ENCODE results near the gene GLS. TPM values are rescaled to one million over a fixed set of nuclear protein-coding genes. Genes with fewer than 3 reads are reported as not detected.
"Not testable (repeated sequence)": the region's sequence is repeated elsewhere in the genome, so short reads cannot be mapped to it uniquely, and the experiment has no call there.

The GLS gene
- total and polyA plus RNA-seq, 2 donors (not counting 1 experiment from before 2014, with no cell fraction given) = 123 to 192 TPM

DNA sequence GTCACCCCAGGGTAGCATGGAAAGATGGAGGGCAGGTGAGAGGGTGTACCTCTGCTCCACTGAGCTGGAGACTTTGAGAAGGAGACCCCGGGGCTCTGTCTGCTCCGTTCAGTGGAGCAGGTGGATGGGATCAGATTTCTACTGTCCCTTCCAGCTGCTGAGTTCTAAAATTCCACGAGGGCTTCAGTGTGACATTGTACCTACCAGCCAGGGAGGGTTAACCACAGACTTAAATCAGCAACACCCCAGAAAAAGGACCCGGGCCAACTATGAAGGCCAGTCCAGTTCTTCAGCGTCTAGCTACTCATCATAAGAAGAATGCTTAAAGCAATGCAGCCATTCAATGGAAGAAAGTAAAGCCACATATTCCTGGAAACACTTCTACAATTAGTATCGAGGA lies 109.5 kb downstream of the GLS start:
- Histone ChIP-seq H3K4me1 (ENCODE audit: control insufficient read depth, extremely low read depth, insufficient read depth, low read length) (no peaks in the 10 kb centered on the region), H3K36me3 (ENCODE audit: control insufficient read depth, insufficient read depth, low read length) (peaks cover 28% of the 10 kb centered on the region), H3K79me2 (ENCODE audit: control insufficient read depth, insufficient read depth, low read length) (no peaks in the 10 kb centered on the region), H3K27me3 (ENCODE audit: control insufficient read depth, insufficient read depth, low read length) (no peaks in the 10 kb centered on the region), H3K27ac (ENCODE audit: insufficient read depth, low read length) (no peak overlapping the region), H3K4me3 (replicated peaks in 1 of 4; ENCODE audit: control extremely low read depth in 1 of 4, insufficient read depth in 1 of 4, low read depth in 3 of 4, low read length in 4 of 4) (no peak overlapping the region), H3K4me2 (ENCODE audit: extremely low read depth, insufficient read depth, low read length) (no peak overlapping the region), H2AFZ (ENCODE audit: low read length) (no peak overlapping the region), H4K20me1 (ENCODE audit: control insufficient read depth, extremely low read depth, insufficient read depth, low read length) (no peaks in the 10 kb centered on the region), H3K9me3 (ENCODE audit: control insufficient read depth, insufficient read depth, low read depth, low read length) (no peaks in the 10 kb centered on the region), H3K9ac (ENCODE audit: insufficient read depth, low read length) (no peak overlapping the region)
- TF ChIP-seq, protein P1, sequence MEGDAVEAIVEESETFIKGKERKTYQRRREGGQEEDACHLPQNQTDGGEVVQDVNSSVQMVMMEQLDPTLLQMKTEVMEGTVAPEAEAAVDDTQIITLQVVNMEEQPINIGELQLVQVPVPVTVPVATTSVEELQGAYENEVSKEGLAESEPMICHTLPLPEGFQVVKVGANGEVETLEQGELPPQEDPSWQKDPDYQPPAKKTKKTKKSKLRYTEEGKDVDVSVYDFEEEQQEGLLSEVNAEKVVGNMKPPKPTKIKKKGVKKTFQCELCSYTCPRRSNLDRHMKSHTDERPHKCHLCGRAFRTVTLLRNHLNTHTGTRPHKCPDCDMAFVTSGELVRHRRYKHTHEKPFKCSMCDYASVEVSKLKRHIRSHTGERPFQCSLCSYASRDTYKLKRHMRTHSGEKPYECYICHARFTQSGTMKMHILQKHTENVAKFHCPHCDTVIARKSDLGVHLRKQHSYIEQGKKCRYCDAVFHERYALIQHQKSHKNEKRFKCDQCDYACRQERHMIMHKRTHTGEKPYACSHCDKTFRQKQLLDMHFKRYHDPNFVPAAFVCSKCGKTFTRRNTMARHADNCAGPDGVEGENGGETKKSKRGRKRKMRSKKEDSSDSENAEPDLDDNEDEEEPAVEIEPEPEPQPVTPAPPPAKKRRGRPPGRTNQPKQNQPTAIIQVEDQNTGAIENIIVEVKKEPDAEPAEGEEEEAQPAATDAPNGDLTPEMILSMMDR (conservative IDR thresholded peaks at IDR 0.05 in 1 of 2, IDR thresholded peaks at IDR 0.05 in 1 of 2; ENCODE audit: low read depth in 1 of 2, low read length in 2 of 2) = no peak
- no peak for DNase-seq (ENCODE audit: low read depth in 2 of 2)

DNA sequence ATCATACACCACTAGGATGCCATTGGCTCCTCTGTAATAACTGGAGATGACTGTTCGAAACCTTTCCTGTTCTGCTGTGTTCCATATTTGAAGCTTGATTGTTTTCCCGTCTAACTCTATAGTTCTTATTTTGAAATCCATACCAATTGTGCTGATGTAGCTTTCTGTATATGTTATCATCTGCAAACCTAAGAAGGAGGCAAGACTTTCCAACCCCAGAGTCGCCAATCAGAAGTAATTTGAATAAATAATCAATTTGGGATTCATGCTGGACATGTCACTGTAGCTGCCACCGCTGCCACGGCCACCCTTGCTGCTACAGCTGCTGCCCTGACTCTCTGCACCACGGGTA lies 112.6 kb downstream of the GLS start:
- Histone ChIP-seq H3K4me1 (ENCODE audit: control insufficient read depth, extremely low read depth, insufficient read depth, low read length) (no peaks in the 10 kb centered on the region), H3K4me3 (replicated peaks in 1 of 4; ENCODE audit: control extremely low read depth in 1 of 4, insufficient read depth in 1 of 4, low read depth in 3 of 4, low read length in 4 of 4) (no peak overlapping the region), H3K9ac (ENCODE audit: insufficient read depth, low read length) (no peak overlapping the region), H2AFZ (ENCODE audit: low read length) (no peak overlapping the region), H3K36me3 (ENCODE audit: control insufficient read depth, insufficient read depth, low read length) (peaks cover 31% of the 10 kb centered on the region), H4K20me1 (ENCODE audit: control insufficient read depth, extremely low read depth, insufficient read depth, low read length) (no peaks in the 10 kb centered on the region), H3K9me3 (ENCODE audit: control insufficient read depth, insufficient read depth, low read depth, low read length) (no peaks in the 10 kb centered on the region), H3K27me3 (ENCODE audit: control insufficient read depth, insufficient read depth, low read length) (no peaks in the 10 kb centered on the region), H3K79me2 (ENCODE audit: control insufficient read depth, insufficient read depth, low read length) (no peaks in the 10 kb centered on the region), H3K4me2 (ENCODE audit: extremely low read depth, insufficient read depth, low read length) (no peak overlapping the region), H3K27ac (ENCODE audit: insufficient read depth, low read length) (no peak overlapping the region)
- no peak for TF ChIP-seq EZH2 (IDR thresholded peaks at IDR 0.05; ENCODE audit: low read length, missing control alignments)
- TF ChIP-seq, protein P1 (conservative IDR thresholded peaks at IDR 0.05 in 1 of 2, IDR thresholded peaks at IDR 0.05 in 1 of 2; ENCODE audit: low read depth in 1 of 2, low read length in 2 of 2) = no peak
- DNase-seq (ENCODE audit: low read depth in 2 of 2) = no peak

DNA sequence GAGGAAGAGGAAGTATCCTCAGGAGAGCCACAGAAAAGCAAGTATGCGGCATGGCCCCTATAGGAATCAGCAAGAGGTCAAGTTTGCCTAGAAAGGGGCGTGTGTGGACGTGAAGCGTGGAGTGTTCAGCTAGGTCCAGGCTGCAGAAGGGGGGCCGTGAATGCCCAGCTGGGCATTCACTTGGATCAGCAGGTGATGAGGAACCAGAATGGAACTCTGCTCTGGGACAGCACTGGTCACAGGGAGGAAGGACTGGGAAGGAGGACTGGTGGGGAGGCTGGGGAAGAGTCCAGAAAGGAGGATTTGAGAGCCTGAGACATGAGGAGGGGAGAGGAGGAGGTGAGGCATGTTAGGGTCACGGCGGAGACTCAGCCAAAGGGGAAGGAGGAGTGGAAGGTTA lies 113.5 kb downstream of the GLS start:
- no peak overlapping the region for H3K4me3 ChIP-seq (replicated peaks in 1 of 4; ENCODE audit: control extremely low read depth in 1 of 4, insufficient read depth in 1 of 4, low read depth in 3 of 4, low read length in 4 of 4)
- no peak overlapping the region for H3K4me2 ChIP-seq (ENCODE audit: extremely low read depth, insufficient read depth, low read length)
- DNase-seq (ENCODE audit: low read depth in 2 of 2) = no peak
- TF ChIP-seq, protein P1 (conservative IDR thresholded peaks at IDR 0.05 in 1 of 2, IDR thresholded peaks at IDR 0.05 in 1 of 2; ENCODE audit: low read depth in 1 of 2, low read length in 2 of 2) = no peak
- TF ChIP-seq EZH2 (IDR thresholded peaks at IDR 0.05; ENCODE audit: low read length, missing control alignments) = no peak
- H3K9ac ChIP-seq (ENCODE audit: insufficient read depth, low read length) = no peak overlapping the region
- H3K36me3 ChIP-seq (ENCODE audit: control insufficient read depth, insufficient read depth, low read length) = peaks cover 30% of the 10 kb centered on the region
- H3K4me1 ChIP-seq (ENCODE audit: control insufficient read depth, extremely low read depth, insufficient read depth, low read length) = no peaks in the 10 kb centered on the region
- no peaks in the 10 kb centered on the region for H4K20me1 ChIP-seq (ENCODE audit: control insufficient read depth, extremely low read depth, insufficient read depth, low read length)
- no peaks in the 10 kb centered on the region for H3K27me3 ChIP-seq (ENCODE audit: control insufficient read depth, insufficient read depth, low read length)
- H3K27ac ChIP-seq (ENCODE audit: insufficient read depth, low read length) = no peak overlapping the region
- H3K79me2 ChIP-seq (ENCODE audit: control insufficient read depth, insufficient read depth, low read length) = no peaks in the 10 kb centered on the region
- H2AFZ ChIP-seq (ENCODE audit: low read length) = no peak overlapping the region
- H3K9me3 ChIP-seq (ENCODE audit: control insufficient read depth, insufficient read depth, low read depth, low read length) = no peaks in the 10 kb centered on the region

DNA sequence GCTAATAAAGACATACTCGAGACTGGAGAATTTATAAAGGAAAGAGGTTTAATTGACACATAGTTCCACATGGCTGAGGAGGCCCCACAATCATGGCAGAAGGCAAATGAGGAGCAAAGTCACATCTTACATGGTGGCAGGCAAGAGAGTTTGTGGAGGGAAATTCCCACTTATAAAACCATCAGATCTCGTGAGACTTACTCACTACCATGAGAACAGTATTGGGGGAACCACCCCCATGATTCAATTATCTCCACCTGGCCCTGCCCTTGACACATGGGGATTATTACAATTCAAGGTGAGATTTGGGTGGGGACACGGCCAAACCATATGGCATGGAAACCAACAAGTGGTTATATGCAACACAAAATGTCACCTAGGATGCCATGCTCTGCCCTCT lies 114.7 kb downstream of the GLS start:
- peaks cover 25% of the 10 kb centered on the region for H3K36me3 ChIP-seq (ENCODE audit: control insufficient read depth, insufficient read depth, low read length)

More for the DNA sequence above, 114.7 kb downstream of the GLS start:
- H3K27ac ChIP-seq (ENCODE audit: insufficient read depth, low read length); H3K79me2 ChIP-seq (ENCODE audit: control insufficient read depth, insufficient read depth, low read length); DNase-seq (ENCODE audit: low read depth in 2 of 2); H3K4me2 ChIP-seq (ENCODE audit: extremely low read depth, insufficient read depth, low read length); H2AFZ ChIP-seq (ENCODE audit: low read length); H3K4me3 ChIP-seq (replicated peaks in 1 of 4; ENCODE audit: control extremely low read depth in 1 of 4, insufficient read depth in 1 of 4, low read depth in 3 of 4, low read length in 4 of 4); H3K4me1 ChIP-seq (ENCODE audit: control insufficient read depth, extremely low read depth, insufficient read depth, low read length); H3K9me3 ChIP-seq (ENCODE audit: control insufficient read depth, insufficient read depth, low read depth, low read length); H4K20me1 ChIP-seq (ENCODE audit: control insufficient read depth, extremely low read depth, insufficient read depth, low read length); H3K27me3 ChIP-seq (ENCODE audit: control insufficient read depth, insufficient read depth, low read length); H3K9ac ChIP-seq (ENCODE audit: insufficient read depth, low read length): not testable (repeated sequence)
